ENCODE results near the gene PARPBP. TPM values are rescaled to one million over a fixed set of nuclear protein-coding genes. Genes with fewer than 3 reads are reported as not detected.
"Not testable (repeated sequence)": the region's sequence is repeated elsewhere in the genome, so short reads cannot be mapped to it uniquely, and the experiment has no call there.

PARPBP gene
- total RNA-seq, 1 donor from 2014 or later = 24.5 TPM

GRCh38 chr12:102147062-102147587 lies 27.1 kb downstream of the PARPBP start:
- intact Hi-C loops (cut with micrococcal nuclease) = not testable (repeated sequence)

- intact Hi-C loops (cut with micrococcal nuclease) = not testable (repeated sequence)
Measured at GRCh38 chr12:102155206-102155605, 35.2 kb downstream of the PARPBP start.

DNA sequence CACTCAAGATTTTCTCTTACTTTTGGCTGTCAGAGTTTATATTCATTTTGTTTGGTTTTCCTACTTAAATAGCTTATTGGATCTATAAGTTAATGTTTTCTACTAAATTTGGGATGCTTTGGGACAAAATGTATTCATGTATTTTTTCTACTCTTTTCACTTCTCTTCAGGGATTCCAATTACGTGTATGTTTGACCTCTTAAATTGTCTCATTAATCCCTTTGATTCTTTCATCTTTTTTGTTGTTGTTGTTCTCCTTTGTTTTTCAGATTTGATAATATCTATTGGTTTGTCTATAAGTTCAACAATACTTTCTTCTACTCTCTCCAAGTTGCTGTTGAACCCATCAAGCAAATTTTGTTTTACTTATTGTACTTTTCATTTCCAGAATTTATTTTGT lies 43.4 kb downstream of the PARPBP start:
- intact Hi-C loops (cut with micrococcal nuclease) = no loop called here

GRCh38 chr12:102167821-102168604 lies 48.0 kb downstream of the PARPBP start:
- intact Hi-C loops (cut with micrococcal nuclease) = loop anchor here (1.0 kb wide), 1 partner anchor 48 kb away; the partner anchor contains the start of genes NUP37 and PARPBP

GRCh38 chr12:102169922-102170621 lies 50.1 kb downstream of the PARPBP start:
- intact Hi-C loops (cut with micrococcal nuclease) = loop anchor here (1.0 to 5.0 kb wide), 10 partner anchors 27 to 647 kb away; partner anchors contain the start of gene PMCH

GRCh38 chr12:102171951-102172350 lies 52.0 kb downstream of the PARPBP start:
- intact Hi-C loops (cut with micrococcal nuclease) = loop anchor here (2.0 to 5.0 kb wide), 5 partner anchors 25 to 645 kb away; partner anchors contain the start of gene PMCH

GRCh38 chr12:102172436-102172835 lies 52.5 kb downstream of the PARPBP start:
- intact Hi-C loops (cut with micrococcal nuclease) = loop anchor here (5.0 kb wide), 1 partner anchor 130 kb away; no protein-coding TSS in a partner anchor

- intact Hi-C loops (cut with micrococcal nuclease) = loop anchor here (5.0 kb wide), 1 partner anchor 128 kb away; no protein-coding TSS in a partner anchor
Measured at GRCh38 chr12:102174117-102174516, 54.1 kb downstream of the PARPBP start.

DNA sequence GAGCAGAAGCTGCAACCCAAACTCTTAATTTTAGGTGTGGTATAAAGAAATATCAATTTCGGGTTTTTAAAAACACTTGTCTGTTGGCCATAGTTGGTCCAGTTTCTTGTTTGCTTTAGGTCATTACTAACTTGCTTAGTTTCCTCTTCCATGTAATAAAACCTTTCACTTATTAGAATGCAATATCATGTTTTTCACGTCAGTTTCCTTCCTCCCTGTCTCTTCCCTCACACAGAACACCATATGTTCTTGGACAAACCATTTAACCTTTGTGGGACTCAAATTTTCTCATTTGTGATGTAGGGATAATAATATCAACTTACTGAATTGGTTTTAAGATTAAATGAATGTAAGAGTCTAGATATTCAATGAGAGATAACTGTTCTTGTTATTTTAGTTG lies 54.8 kb downstream of the PARPBP start:
- intact Hi-C loops (cut with micrococcal nuclease) = loop anchor here (5.0 kb wide), 1 partner anchor 128 kb away; no protein-coding TSS in a partner anchor

DNA sequence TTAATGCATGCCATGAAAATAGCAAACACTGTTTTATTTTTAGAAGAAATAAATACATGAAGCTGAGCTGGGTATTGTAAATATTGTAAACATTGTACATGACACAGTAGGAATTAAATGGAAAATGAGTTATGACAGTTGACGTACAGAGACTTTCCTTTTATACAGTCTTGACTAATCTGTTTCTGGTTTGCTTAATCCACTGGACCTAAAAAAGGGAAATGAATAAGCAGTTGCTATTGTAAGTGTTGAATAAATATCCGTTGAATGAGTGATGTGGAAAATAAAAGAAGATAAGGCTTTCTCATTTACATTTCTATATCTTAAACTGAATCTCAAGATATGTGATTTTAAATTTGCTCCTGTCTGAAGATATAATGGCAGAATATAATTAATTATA lies 62.7 kb downstream of the PARPBP start:
- intact Hi-C loops (cut with micrococcal nuclease) = no loop called here

GRCh38 chr12:102195826-102196225 lies 75.8 kb downstream of the PARPBP start:
- intact Hi-C loops (cut with micrococcal nuclease) = loop anchor here (2.0 to 10.0 kb wide), 5 partner anchors 25 to 283 kb away; partner anchors contain the start of genes NUP37, PARPBP and WASHC3

GRCh38 chr12:102197789-102198188 lies 77.8 kb downstream of the PARPBP start, which contains the start of gene PMCH:
TSS of gene PMCH (minus strand) at chr12:102197833. CDS start at chr12:102197770, 63 bp downstream.
- intact Hi-C loops (cut with micrococcal nuclease) = loop anchor here (2.0 to 10.0 kb wide), 5 partner anchors 27 to 281 kb away; partner anchors contain the start of genes NUP37, PARPBP and WASHC3

- intact Hi-C loops (cut with micrococcal nuclease) = no loop called here
Measured at GRCh38 chr12:102201436-102202061, 81.6 kb downstream of the PARPBP start.

DNA sequence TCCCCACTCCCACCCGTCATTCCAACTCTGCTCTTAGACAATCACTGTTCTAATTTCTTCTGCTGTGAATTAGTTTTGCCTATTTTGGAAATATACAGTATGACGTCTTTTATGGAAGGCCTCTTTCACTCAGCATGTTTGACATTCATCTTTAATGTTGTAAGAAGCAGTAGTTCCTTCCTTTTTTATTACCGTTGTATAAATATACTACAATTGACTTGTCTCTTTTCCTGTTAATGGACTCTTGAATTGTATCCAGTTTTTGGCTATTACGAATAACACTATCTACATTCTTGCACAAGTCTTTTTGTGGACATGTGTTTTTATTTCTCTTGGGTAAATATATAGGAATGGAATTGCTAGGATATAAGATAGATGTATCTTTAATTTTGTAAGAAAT lies 82.6 kb downstream of the PARPBP start:
- intact Hi-C loops (cut with micrococcal nuclease) = no loop called here

DNA sequence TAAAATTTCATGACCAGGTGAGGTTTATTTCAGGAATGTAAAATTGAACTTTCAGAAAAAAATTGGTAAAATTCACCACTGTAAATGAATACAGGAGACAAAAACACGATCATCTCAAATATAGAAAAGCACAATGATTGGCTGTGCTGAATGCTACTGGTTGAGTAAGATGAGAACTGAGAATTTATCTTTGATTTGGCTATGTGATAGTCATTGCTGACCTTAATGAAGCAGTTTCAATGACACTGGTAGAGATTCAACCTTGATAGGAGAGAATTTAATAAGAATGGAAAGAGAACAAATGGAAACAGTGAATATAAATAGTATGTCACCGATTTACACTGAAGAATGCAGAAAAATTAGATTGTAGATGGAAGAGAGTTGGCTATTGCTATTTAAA lies 84.0 kb downstream of the PARPBP start:
- intact Hi-C loops (cut with micrococcal nuclease) = no loop called here

DNA sequence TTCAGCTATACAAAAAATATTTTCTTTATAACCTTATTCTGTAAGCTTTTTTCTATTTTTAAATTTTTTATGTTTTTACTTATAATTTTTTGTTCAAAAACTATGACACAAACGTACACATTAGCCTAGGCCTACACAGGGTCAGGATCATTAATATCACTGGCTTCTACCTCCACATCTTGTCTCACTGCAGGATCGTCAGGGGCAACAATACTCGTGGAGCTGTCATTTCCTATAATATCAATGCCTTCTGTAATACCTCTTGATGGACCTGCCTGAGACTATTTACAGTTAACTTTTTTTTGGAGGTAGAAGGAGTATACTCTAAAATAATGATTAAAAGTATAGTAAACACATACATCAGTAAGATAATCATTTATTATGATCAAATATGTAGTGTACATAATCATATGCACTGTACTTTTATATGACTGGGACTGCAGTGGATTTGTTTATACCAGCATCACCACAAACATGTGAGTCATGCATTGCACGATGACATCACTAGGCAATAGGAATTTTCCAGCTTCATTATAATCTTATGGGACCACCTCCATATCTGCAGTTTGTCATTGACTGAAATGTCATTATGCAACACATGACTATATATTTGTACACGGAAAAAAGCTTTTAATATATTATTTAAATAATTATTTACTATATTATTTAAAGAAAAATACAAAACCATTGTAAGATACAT lies 96.2 kb downstream of the PARPBP start:
- intact Hi-C loops (cut with micrococcal nuclease) = no loop called here

GRCh38 chr12:102220736-102221135 lies 100.8 kb downstream of the PARPBP start:
- intact Hi-C loops (cut with micrococcal nuclease) = no loop called here

GRCh38 chr12:102227954-102228353 lies 108.0 kb downstream of the PARPBP start:
- intact Hi-C loops (cut with micrococcal nuclease) = no loop called here

- intact Hi-C loops (cut with micrococcal nuclease) = no loop called here
Measured at GRCh38 chr12:102232036-102232435, 112.1 kb downstream of the PARPBP start.

- intact Hi-C loops (cut with micrococcal nuclease) = no loop called here
Measured at GRCh38 chr12:102232446-102232845, 112.5 kb downstream of the PARPBP start.
